NCI-H2196 (cell line): ENCODE results near the gene SPECC1.
"Not testable (repeated sequence)": the region's sequence is repeated elsewhere in the genome, so short reads cannot be mapped to it uniquely, and the experiment has no call there.

Experiments used
- DNase-seq: peaks from one replicate; lab custom pipeline; 2025; ENCODE audit not compliant: unreplicated experiment; lab: John Stamatoyannopoulos, UW

The SPECC1 gene

GRCh38 chr17:20206068-20206467 is 196.9 kb downstream of the SPECC1 start:
- no peak for DNase-seq

GRCh38 chr17:20206591-20206990 is 197.4 kb downstream of the SPECC1 start:
- no peak for DNase-seq

GRCh38 chr17:20207262-20207985 is 198.3 kb downstream of the SPECC1 start:
- no peak for DNase-seq

GRCh38 chr17:20208717-20209116 is 199.6 kb downstream of the SPECC1 start:
- no peak for DNase-seq

- DNase-seq: no peak
Observed at GRCh38 chr17:20210180-20210579, 201.0 kb downstream of the SPECC1 start.

GRCh38 chr17:20210614-20211013 is 201.5 kb downstream of the SPECC1 start:
- DNase-seq: no peak

- DNase-seq: no peak
Observed at GRCh38 chr17:20211246-20211645, 202.1 kb downstream of the SPECC1 start.

- DNase-seq: no peak
Observed at GRCh38 chr17:20213449-20213848, 204.3 kb downstream of the SPECC1 start.

GRCh38 chr17:20214794-20215193 is 205.6 kb downstream of the SPECC1 start:
- DNase-seq: no peak

- no peak for DNase-seq
Observed at GRCh38 chr17:20216154-20216815, 207.1 kb downstream of the SPECC1 start.

GRCh38 chr17:20216853-20217252 is 207.7 kb downstream of the SPECC1 start:
- no peak for DNase-seq

- DNase-seq: no peak
Observed at GRCh38 chr17:20217677-20218076, 208.5 kb downstream of the SPECC1 start.

GRCh38 chr17:20218272-20218671 is 209.1 kb downstream of the SPECC1 start:
- no peak for DNase-seq

- no peak for DNase-seq
Observed at GRCh38 chr17:20223808-20224328, 214.7 kb downstream of the SPECC1 start.

GRCh38 chr17:20224379-20224778 is 215.2 kb downstream of the SPECC1 start:
- DNase-seq: no peak

- DNase-seq: no peak
Observed at GRCh38 chr17:20225162-20226115, 216.3 kb downstream of the SPECC1 start.

GRCh38 chr17:20226814-20227482 is 217.8 kb downstream of the SPECC1 start:
- DNase-seq: peak; percentile 59

- not testable (repeated sequence) for DNase-seq
Observed at GRCh38 chr17:20227720-20228370, 218.7 kb downstream of the SPECC1 start.

GRCh38 chr17:20228410-20228809 is 219.3 kb downstream of the SPECC1 start:
- no peak for DNase-seq

GRCh38 chr17:20228860-20229259 is 219.7 kb downstream of the SPECC1 start:
- no peak for DNase-seq
